NK-92 (cell line): ENCODE data around the gene MTA1.

Experiments used
- DNase-seq: peaks from one replicate; lab custom pipeline; 2025; ENCODE audit not compliant: unreplicated experiment; lab: John Stamatoyannopoulos, UW

Gene MTA1

DNA sequence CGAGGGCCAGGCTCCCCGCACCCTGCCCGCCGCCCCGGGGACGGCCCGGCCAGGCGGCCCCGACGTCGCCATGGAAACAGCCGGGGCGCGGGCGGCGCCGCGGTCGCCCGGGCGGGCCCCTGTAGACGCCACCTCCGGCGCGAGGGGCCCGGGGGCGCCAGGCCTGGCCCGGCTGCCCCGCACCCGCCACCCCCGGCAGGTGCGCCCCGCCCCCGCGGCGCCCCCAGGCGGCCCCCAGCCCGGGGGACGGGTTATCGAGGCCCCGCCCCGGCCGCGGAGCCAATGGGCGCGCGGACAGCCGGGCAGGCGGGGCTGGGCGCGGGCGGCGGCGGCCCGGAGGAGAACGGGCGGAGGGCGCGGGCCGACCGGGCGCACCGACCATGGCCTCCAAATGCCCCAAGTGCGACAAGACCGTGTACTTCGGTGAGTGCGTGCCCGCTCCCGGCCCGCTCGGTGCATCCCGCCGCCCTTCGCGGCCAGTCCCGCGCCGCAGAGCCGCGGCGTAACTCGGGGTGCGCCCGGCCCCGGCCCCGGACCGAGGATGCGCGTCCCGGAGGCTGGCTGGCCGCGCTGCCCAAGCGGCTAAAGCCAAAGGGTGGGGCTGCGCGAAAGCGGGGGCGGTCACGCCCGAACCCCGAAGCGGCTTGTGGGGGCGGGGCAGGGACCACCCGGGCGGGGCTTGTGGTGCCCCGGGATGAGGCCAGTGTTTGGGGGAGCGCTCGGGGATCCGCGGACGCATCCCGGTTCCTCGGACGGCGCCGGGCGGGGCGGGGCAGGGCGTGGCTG is 55.0 kb downstream of the MTA1 start, which contains the start of gene CRIP2:
TSS of gene CRIP2 (plus strand) at position 339 of the 786 bp plus-strand sequence. CDS start at position 381, 42 bp downstream.
- no peak for DNase-seq

GRCh38 chr14:105475269-105476096 is 55.9 kb downstream of the MTA1 start:
- DNase-seq: no peak

GRCh38 chr14:105476097-105476830 is 56.6 kb downstream of the MTA1 start:
- no peak for DNase-seq

DNA sequence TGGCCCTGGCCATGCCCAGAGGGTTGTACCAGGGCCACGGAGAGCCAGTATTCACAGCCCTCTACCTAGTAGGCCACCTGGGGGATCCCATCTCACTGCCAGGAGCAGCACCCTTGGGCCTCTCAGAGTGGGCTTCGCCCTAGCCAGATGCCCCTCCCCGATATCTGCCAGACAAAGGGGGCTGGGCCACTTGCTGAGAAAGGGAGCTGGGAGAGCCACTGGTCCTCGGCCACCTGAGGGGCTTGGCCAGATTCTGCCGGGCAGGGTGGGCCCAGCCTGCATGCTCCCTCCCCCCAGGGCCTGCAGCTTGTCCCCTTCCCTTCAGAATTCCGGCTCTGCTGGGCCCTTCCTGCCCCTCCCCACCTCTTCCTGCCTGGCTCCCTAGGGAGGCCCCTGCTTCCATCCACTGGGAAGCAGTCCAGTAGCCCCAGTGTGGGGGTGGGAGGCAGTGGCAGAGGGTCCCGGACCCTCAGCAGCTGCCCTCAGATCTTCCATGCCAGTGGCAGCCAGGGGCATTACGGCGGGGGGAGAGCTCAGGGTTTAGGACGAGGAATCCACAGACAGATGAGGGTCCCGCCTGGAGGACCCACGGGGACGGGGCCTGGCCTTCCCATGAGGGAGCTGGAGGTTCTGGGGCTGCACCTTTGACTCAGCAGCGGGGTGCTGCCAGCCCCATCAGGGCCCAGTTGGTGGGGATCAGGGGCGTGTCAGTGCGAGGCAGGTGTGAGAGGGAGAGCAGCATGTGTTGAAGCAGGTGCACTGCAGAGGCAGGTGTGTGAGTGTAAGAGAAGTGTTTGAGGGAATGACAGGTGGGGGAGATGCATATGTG is 57.4 kb downstream of the MTA1 start:
- no peak for DNase-seq

- DNase-seq: no peak
These were observed 58.2 kb downstream of the MTA1 start for GRCh38 chr14:105477660-105478397.

DNA sequence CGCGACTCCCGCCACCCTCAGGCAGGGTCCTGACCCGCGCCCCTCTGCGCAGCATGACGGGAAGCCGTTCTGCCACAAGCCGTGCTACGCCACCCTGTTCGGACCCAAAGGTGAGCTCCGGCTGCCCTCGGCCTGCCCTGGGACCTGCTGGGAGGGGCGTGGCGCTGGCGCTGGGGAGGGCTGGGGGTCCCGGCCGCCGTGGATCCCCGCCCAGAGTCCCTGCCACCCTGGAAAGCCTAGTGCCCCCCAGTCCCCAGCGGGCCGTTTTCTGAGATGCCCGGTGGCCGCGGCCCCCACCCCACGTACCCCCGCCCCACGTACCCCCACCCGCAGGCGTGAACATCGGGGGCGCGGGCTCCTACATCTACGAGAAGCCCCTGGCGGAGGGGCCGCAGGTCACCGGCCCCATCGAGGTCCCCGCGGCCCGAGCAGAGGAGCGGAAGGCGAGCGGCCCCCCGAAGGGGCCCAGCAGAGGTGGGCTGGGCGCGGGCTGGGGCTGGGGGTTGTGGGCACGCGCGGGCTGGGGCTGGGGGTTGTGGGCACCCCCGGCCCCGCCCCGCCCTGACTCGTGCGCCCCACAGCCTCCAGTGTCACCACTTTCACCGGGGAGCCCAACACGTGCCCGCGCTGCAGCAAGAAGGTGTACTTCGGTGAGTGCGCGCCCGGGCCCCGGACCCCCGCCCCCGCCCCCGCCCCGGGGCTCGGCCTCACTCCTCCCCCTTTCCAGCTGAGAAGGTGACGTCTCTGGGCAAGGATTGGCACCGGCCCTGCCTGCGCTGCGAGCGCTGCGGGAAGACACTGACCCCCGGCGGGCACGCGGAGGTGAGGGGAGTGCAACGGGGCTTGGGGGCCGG is 59.0 kb downstream of the MTA1 start:
- DNase-seq: no peak

- DNase-seq: no peak
These were observed 60.0 kb downstream of the MTA1 start for GRCh38 chr14:105479431-105480158.

DNA sequence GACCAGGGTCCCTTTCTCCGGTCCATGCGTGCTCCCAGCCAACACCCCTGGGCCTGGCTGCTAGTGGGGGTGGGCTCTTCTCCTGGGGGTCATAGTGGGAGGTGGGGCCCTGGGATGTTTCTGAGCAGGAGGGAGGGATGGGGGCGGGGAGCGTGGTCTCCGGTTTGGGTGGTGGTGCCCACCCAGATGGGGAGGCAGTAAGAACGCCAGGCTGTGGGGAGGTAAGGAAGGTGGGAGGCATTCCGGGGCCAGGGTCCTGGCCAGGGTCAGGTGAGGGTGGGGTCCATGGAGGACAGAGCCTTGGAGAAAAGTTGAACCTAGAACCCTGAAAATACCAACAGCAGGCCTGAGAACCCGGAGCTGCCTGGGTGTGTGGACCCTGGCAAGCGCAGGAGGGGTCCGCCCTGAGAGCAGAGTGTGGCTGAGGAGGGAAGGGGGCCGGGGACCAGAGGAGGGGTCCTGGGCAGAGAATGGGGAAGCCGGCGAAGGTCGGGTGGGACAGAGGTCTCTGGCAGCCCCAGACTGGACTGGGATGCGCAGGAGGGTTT is 60.6 kb downstream of the MTA1 start:
- no peak for DNase-seq

DNA sequence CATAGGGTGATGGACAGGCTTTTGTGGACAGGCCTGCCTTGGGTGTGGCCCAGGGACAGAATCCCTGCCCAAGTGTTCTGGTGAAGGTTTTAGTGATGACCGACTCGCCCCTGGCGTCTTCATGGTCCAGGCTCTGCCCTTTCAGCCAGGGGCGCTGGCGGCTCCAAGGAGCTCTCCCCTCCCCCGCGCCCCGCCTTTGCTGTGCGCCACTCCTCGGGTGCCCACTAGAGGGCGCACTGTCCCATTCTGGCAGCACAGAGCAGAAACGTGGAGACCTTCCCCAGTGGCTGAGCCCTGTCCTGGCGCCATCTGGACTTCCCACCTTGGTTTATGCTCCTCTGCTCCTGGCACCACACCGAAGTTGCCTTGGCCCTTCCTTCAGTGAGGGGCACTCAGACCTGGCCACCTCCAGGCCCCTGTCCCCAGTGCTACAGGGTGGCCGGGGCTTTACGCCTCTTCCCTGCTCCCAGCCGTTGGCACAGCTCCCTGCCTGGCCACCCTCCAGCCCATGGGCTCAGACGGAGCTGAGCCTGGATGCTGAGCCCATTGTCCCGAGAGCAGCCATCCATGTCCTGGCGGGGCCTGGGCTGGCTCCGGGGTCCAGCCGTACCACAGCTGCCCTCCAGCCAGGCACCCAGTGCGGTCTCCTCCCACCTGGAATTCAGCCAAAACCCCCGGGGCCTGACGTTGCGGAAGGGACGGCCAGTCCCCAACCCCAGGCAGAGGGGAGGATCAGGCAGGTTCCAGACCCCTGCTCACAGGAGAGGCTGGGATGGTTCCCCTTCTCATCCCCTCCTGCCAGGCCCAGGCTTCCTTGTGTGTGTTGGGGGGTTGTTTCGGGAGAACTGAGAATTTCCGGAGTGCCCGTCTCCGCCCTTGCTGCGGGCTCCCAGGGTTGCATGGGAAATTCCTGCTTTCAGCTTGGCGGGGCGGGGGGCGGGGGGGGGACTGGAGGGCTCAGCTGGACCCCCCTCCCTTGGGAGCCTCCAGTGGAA is 61.5 kb downstream of the MTA1 start:
- DNase-seq: peak; percentile 39

GRCh38 chr14:105481886-105482457 is 62.3 kb downstream of the MTA1 start:
- DNase-seq: peak; percentile 64

- no peak for DNase-seq
These were observed 63.0 kb downstream of the MTA1 start for GRCh38 chr14:105482486-105483110.

- DNase-seq: no peak
These were observed 63.9 kb downstream of the MTA1 start for GRCh38 chr14:105483300-105484068.

GRCh38 chr14:105484069-105484996 is 64.7 kb downstream of the MTA1 start:
- DNase-seq: no peak

DNA sequence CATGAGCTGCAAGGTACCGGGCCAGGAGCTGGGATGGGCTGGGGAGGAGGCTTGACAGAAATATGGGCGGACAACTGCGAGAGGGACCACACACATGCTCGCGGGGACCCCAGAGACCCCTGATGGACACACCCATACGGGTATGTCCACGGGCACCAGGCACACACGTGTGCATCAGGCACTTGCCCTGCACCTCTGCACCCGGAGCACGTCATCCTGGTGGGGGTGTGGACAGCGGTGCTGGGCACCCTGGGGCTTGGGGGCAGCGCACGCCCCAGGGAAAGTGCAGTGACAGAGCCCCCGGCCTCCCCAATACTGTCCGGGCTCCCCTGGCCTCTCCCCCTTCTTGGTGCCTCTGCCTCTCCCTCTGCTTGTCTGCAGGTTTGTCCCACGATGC is 65.4 kb downstream of the MTA1 start:
- no peak for DNase-seq
